ENCODE results near the gene CD36. TPM values are rescaled to one million over a fixed set of nuclear protein-coding genes. Genes with fewer than 3 reads are reported as not detected.

CD36 gene
- total RNA-seq, 1 experiment from 2014 or later: 0.32 TPM

DNA sequence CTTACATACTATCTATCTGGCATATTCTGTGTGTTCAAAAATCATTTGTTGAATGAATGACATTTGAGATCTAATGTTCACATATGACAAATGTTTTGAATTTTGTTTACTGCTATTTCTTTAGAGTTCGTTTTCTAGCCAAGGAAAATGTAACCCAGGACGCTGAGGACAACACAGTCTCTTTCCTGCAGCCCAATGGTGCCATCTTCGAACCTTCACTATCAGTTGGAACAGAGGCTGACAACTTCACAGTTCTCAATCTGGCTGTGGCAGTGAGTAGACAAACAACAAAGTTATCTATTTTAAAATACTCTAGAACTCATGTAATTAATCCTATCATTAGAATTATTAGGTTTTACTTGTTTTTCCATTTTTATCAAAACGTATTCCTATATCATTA lies 22.5 kb downstream of the CD36 start:
- Histone ChIP-seq H3K36me3 (ENCODE audit: control insufficient read depth in 1 of 2, insufficient read depth in 2 of 2, low read length in 2 of 2) (no peaks in the 10 kb centered on the region), H3K9me2 (ENCODE audit: insufficient read depth) (no peaks in the 10 kb centered on the region), H3K79me2 (ENCODE audit: insufficient read depth, low read length) (no peaks in the 10 kb centered on the region), H2AFZ (ENCODE audit: low read depth, low read length, poor library complexity, severe bottlenecking) (no peak overlapping the region), H3K4me2 (ENCODE audit: low read length) (no peak overlapping the region), H3K4me3 (replicated peaks in 1 of 2; ENCODE audit: low read depth in 1 of 2, low read length in 2 of 2) (no peak overlapping the region), H3K27ac (ENCODE audit: low read depth, low read length) (no peak overlapping the region), H3K4me1 (ENCODE audit: control insufficient read depth in 1 of 2, insufficient read depth in 2 of 2, low read length in 2 of 2) (peaks cover 0 to 7% of the 10 kb centered on the region in 2 experiments; a peak in 1 of 4 replicates), H3K9ac (ENCODE audit: low read length) (no peak overlapping the region), H4K20me1 (ENCODE audit: insufficient read depth) (no peaks in the 10 kb centered on the region), H3K27me3 (ENCODE audit: insufficient read depth, low read length) (no peaks in the 10 kb centered on the region), H3K9me3 (ENCODE audit: control insufficient read depth in 1 of 2, insufficient read depth in 1 of 2, low read depth in 1 of 2, low read length in 2 of 2) (no peaks in the 10 kb centered on the region)
- intact Hi-C loops (cut with micrococcal nuclease): loop anchor here (5.0 kb wide), 1 partner anchor 599 kb away; no protein-coding TSS in a partner anchor
- no TSS peak for BruUV-seq (replicated peaks)
- POLR2A ChIA-PET: no interaction called here
- RAD21 ChIA-PET (ENCODE audit: low non-redundant PET in 1 of 2, low total read pairs in 2 of 2, uncharacterized antibody in 2 of 2, unreplicated experiment in 2 of 2): no interaction called here
- DNase-seq (ENCODE audit: low read depth, low spot score) (no peak), ATAC-seq (no peak)
- no peak for TF ChIP-seq CEBPB (IDR thresholded peaks at IDR 0.05; ENCODE audit: low read depth)
- no peak for TF ChIP-seq POLR2A (IDR thresholded peaks at IDR 0.05; ENCODE audit: borderline replicate concordance, extremely low read depth, insufficient read depth, insufficient read length)
- no peak for TF ChIP-seq ZNF274 (IDR thresholded peaks at IDR 0.05; ENCODE audit: low read depth, low read length)
- TF ChIP-seq JUND (IDR thresholded peaks at IDR 0.05): no peak
- no peak for TF ChIP-seq SRF (IDR thresholded peaks at IDR 0.05; ENCODE audit: low read depth)
- CTCF ChIA-PET: no interaction called here

DNA sequence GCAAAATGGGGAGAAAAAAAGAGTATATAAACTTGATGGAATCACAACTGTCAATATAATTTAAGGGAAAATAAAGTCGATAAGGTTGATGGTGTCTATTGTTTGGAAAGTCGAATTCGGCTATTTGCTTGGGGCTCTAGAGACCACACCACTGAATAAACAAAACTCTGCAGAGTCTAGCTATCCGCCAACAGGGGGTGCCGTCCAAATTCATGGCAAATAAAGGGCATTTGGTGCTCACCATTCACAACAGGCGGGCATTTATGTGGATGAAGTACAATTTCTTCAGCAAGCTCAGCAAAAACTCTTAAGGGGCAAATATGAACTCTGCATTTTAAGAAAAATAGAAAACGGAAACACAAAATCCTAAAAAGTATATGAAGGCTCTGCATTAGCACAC lies 23.3 kb downstream of the CD36 start:
- no peak overlapping the region for H3K4me3 ChIP-seq (replicated peaks in 1 of 2; ENCODE audit: low read depth in 1 of 2, low read length in 2 of 2)
- intact Hi-C loops (cut with micrococcal nuclease): loop anchor here (5.0 kb wide), 1 partner anchor 599 kb away; no protein-coding TSS in a partner anchor
- H3K27me3 ChIP-seq (ENCODE audit: insufficient read depth, low read length): no peaks in the 10 kb centered on the region
- H3K4me1 ChIP-seq (ENCODE audit: control insufficient read depth in 1 of 2, insufficient read depth in 2 of 2, low read length in 2 of 2): peaks cover 0 to 7% of the 10 kb centered on the region in 2 experiments; a peak in 1 of 4 replicates
- TF ChIP-seq CTCF (IDR thresholded peaks at IDR 0.05 in 2 of 3, conservative IDR thresholded peaks at IDR 0.05 in 1 of 3; ENCODE audit: borderline replicate concordance in 1 of 3, insufficient read depth in 1 of 3, low read depth in 2 of 3, low read length in 2 of 3) (peak in 2 of 3 experiments; percentile 27 to 43; a peak in 4 of 6 replicates), EZH2 (IDR thresholded peaks at IDR 0.05) (no peak), RAD21 (IDR thresholded peaks at IDR 0.05; ENCODE audit: low read depth) (peak; percentile 6; the same call in 1 of the 2 replicates), CBX3 (IDR thresholded peaks at IDR 0.05; ENCODE audit: low read depth) (no peak), SIN3A (IDR thresholded peaks at IDR 0.05; ENCODE audit: low read depth) (no peak)
- H3K36me3 ChIP-seq (ENCODE audit: control insufficient read depth in 1 of 2, insufficient read depth in 2 of 2, low read length in 2 of 2): no peaks in the 10 kb centered on the region
- no peak overlapping the region for H3K27ac ChIP-seq (ENCODE audit: low read depth, low read length)
- H3K4me2 ChIP-seq (ENCODE audit: low read length): no peak overlapping the region
- DNase-seq (ENCODE audit: low read depth, low spot score) (no peak), ATAC-seq (no peak)
- ChIA-PET POLR2A (no interaction called here), RAD21 (ENCODE audit: low non-redundant PET in 1 of 2, low total read pairs in 2 of 2, uncharacterized antibody in 2 of 2, unreplicated experiment in 2 of 2) (no interaction called here), CTCF (interaction anchor here (0.7 to 2.9 kb wide), 5 partner anchors 10 to 809 kb away, joined by 3 to 8 read pairs (median 4); no protein-coding TSS in a partner anchor)
- no peak overlapping the region for H2AFZ ChIP-seq (ENCODE audit: low read depth, low read length, poor library complexity, severe bottlenecking)
- H3K9me3 ChIP-seq (ENCODE audit: control insufficient read depth in 1 of 2, insufficient read depth in 1 of 2, low read depth in 1 of 2, low read length in 2 of 2): no peaks in the 10 kb centered on the region
- no peaks in the 10 kb centered on the region for H3K79me2 ChIP-seq (ENCODE audit: insufficient read depth, low read length)
- no peaks in the 10 kb centered on the region for H3K9me2 ChIP-seq (ENCODE audit: insufficient read depth)
- no peak overlapping the region for H3K9ac ChIP-seq (ENCODE audit: low read length)
- no TSS peak for BruUV-seq (replicated peaks)
- H4K20me1 ChIP-seq (ENCODE audit: insufficient read depth): no peaks in the 10 kb centered on the region
